GM18520 (cell line): ENCODE measurements around the gene LSS.

Source experiments
- ATAC-seq: cut with Tn5 transposase; IDR thresholded peaks from one replicate; pipeline ENCODE4 v1.9.1; 2021; ENCODE audit not compliant: unreplicated experiment

LSS gene

DNA sequence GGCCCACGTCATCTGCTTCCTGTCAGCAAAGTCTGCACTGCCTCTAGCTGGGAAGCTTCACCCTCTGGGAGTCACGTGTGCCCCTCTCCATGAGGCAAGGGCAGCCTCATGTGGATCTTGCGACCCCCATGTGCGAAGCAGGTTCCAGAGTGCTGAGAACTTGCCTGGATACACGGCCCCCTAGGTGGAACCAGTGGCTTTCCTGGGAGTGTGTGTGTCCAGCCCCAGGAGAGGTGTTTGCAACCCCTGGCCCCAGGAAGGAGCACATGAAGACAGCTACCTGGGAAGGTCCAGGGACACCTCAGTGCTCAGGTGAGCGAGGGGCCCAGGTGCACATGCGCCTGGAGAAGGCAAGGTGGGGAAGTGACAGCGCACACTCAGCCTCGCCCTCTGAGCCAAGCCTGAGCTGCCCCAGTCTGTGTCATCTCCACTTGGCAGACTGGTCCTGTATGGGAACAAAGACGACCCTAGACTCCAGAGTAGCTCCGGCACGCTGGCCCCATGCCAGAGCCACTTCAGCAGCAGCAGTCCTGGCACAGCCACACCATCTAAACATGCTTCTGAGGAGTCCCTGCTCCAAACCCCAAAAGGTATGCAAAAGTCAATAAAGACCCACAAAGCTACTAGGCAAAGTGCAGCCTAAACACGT is 8.9 kb downstream of the LSS start:
- no peak for ATAC-seq

DNA sequence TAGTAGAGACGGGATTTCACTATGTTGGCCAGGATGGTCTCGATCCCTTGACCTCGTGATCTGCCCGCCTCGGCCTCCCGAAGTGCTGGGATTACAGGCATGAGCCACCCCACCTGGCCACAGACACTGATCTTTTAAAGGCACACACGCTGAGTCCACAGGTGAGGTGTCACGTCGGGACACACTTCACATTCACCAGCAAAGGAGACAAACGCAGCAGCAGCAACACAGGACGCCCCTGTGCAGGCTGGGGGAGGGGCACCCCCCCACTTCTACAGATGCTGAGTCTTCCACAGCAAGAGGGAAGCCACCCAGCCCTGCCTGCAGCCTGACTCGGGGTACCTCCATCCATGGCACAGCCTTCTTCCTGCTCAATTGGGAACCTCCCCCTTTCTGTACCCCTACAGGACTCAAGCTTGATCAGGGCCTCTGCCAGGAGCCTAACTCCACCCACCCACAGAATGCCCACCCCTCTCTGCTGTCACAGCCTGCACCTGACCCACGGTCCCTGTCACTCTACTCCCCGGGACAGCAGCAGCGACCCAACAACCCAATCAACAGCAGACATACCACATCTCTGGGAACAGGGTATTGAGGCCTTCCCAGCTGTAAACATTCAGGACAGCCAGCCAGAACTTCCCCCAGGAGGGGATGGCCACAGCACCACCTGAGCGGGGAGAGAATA is 9.5 kb downstream of the LSS start:
- no peak for ATAC-seq

DNA sequence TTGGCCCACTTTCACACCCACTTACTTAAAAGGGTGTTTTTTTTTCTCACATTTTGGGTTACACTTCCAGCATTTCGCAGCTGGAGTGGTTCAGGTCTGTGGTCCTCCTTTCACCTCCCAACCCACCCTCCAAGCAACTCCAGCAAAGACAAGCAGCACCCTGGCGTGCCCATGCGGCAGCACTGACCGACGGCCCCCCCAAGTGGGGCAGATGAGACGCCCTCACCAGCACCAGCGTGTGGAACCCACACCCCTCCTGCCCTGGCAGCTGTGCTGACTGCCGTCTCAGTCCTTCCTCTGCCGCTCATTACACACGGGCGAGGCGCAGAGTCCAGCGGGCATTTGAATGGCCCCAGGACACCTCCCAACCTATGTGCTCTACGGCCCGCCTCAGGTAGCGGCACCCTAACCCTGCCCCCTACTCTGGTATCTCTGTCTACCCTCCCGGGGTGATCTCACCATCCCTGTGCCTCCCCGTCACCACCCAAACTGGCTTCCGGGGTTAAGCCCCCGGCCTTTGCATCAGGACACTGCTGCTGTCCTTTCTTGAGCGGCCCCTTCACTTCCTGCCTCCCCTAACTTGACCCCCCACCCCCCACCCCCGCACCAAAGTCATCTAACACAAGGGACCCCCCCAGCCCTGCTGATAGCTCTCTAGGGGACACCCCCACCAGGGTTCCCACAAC is 10.9 kb downstream of the LSS start:
- ATAC-seq: no peak

- ATAC-seq: no peak
Measured at GRCh38 chr21:46216132-46216747, 12.3 kb downstream of the LSS start.

GRCh38 chr21:46215436-46216131 is 13.0 kb downstream of the LSS start:
- ATAC-seq: no peak

DNA sequence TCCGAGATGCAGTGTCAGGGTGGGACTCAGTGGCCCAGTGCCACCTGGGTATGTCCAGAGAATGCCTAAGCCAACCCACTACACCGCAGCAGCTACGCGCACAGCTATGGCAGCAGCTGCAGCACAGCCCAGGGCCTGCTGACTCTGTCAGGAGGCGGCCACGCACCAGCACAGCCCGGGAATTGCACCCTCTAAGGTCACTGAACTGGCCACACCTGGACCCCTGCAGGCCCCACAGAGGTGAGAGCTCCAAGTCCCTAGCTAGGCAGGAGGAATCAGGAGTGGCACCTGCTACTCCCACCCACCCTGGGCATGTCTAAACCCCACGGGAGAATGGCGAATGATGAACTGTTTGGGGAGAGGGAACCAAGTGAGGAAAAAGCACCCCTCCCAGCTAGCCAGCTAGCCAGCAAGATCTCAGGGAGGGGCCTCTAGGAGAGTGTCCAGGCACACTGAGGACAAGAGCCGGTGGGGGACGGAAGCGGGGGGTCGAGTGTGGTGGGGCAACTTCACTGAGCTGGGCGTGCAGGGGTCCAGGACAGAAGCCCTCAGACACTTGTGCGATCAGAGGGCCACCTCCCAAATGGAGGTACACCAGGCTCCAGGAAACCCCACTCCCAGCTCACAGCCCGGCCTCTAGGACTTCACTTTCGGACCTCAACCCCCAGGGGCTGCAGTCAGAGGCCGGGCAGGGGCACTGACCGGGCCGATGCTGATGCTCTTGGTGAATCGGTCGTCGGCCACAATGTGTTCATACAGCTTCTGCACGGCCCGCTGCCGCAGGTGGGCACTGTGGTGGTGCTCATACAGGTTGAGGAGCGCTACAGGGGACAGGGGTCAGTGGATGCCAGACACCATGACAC is 13.9 kb downstream of the LSS start:
- no peak for ATAC-seq

GRCh38 chr21:46213620-46214286 is 14.8 kb downstream of the LSS start:
- ATAC-seq: no peak

DNA sequence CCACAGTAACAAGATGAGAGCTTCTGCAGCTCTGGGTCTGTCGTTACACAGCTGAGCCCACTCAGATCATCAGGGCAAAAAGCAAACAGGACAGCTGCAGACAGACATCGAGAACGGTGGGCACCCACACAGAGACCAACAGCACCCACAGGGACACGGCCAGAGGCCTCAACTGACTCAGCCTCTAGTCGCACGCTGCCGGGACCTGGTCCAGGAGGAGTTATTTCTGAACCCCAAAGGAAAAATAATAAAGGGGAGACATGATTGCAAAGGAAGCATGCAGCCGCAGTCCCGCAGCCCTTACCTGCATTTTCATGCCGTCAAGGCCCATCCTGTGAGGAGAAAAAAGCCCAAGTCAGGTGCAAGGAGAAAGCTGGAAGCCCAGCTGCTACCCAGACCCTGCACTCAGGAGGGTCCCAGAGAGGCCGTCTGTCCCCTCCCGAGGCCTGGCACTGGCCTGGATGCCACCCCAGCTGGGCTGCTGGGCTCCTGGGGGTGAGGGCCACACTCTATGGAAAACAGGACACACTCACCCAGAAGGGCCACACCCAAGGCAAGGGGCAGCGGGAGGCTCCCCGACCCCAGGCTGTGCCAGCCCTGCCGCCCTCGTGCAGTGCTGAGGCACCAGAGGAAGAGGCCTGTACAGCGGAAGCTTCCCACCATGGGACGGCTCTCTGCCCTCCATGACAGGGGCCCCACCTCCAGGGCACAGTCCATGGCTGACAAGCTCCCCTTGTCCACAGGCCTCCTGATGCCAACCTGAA is 15.7 kb downstream of the LSS start:
- no peak for ATAC-seq

DNA sequence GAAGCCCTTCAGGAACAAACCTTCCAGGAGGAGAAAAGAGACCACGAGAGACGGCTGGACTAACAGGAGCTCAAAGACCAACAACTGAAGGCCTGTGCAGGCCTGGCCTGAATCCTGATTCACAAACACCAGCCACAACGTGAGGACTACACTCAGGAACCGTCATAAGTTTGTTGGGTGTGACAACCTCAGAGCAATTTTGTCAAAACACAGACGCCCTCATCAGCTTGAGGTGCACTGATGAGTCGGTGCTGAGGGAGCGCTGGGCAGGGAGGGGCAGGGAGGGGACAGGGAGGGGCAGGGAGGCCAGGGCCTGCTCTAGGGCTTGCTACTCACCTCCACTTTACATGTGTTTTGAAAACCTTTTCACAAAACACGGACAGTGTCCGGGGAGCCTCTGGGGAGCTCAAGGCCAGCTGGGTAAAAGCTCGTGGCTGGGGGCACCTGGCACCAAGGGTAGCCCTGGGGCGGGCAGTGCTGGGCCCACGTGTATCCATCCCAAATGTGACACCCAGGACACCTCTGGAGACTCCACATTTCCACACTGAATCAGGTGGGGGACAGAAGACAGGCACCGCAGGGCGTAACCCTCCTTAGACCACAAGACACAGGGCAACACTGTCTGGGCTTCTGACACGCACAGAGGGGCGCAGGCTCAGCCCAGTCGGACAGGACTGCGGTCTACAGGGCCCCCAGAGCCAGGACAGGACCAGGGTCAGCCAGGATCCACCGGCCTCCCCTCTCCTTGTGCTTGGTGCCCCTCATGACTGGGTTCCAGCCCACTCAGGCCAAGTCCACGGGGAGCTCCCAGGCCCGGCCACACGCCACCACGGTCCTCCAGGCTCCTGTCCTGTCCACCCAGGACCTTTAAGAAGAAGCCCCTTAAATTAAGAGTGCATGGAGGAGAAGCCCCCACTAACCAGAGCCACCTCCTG is 16.5 kb downstream of the LSS start:
- no peak for ATAC-seq

GRCh38 chr21:46211376-46211775 is 17.2 kb downstream of the LSS start:
- ATAC-seq: no peak

DNA sequence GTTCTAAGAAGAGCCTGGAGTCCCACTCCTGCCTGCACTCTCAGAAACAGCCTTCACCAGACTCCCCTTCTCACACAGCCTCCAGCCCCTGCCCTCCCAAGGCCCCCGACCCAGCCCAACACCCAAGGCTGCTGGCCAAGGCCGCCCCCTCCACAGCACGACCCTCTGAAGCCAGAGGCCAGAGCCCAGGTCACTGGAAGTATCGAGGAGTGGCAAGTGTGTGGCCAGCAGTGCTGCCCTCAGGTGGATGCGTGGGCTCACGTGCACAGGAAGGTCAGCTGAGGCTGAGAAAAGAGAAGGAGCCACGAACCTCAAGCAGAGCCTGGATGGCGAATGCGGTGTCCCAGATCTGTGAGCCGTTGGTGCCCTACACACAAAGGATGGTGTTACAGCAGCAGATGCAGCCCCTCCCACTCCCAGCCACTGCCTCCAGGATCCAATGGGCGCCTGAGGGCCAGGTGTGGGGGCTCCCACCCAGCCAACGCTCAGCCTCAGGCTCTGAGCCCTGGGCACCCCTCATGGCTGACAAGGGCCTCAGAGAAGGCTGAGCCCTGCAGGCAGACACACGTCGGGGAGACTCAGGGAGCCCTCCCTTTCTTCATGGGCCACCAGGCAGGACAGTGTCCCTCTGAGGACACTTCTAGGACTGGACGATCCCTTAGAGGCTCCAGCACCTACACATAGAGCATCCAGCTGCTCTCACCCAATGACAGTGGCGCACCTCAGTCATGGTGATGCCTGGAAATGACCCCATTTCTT is 18.0 kb downstream of the LSS start:
- no peak for ATAC-seq

- no peak for ATAC-seq
Measured at GRCh38 chr21:46208761-46209721, 19.5 kb downstream of the LSS start.

DNA sequence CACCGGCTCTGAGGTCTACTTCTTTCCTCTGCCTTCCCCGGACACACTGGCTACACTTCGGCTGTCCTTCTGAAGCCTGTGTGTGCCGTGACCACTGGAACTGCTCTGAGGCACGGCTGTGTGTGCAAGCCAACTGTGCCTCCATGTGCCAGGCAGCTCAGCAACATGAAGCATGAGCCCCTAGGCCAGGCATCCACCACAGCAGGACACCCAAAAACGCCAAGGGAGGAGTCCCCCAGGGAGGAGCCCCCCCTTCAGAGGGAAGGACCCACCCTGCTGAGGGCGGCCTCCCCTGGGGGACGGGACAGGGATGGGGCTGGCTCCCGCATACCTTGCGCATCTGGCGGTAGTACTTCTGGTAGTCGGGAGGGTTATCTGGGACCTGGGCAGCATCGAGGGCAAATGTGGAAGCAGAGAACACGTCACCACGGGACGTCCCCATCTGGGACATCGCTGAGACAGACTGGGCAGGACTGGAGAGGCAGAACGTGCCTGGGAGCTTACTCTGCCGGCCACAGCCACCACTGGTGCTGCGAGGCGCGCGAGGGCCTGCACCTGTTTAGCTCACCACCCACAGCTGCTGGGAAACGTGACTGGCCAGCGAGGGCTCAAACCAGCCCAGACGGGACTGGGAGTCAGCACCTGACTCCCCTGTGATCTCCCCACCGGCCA is 20.5 kb downstream of the LSS start:
- ATAC-seq: no peak

GRCh38 chr21:46207006-46207919 is 21.3 kb downstream of the LSS start:
- ATAC-seq: no peak
